GM21786 (cell line): ENCODE measurements around the gene NR2F1-AS1.
"Not testable (repeated sequence)": the region's sequence is repeated elsewhere in the genome, so short reads cannot be mapped to it uniquely, and the experiment has no call there.

Source experiments
- ATAC-seq: cut with Tn5 transposase; IDR thresholded peaks from one replicate; pipeline ENCODE4 v1.9.1; 2021; ENCODE audit not compliant: unreplicated experiment

The NR2F1-AS1 gene

DNA sequence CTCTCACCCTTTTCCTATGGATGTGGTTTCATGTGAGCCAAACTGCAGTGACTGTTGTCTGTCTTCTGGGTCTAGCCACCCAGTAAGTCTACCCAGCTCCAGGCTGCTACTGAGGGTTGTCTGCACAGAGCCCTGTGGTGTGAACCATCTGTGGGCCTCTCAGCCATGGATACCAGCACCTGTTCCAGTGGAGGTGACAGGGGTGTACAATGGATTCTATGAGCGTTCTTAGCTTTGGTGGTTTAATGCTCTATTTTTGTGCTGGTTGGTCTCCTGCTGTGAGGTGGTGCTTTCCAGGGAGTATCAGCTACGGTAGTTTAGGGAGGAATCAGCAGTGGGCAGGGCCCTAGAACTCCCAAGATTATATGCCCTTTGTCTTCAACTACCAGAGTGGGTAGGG is 186.7 kb downstream of the NR2F1-AS1 start:
- no peak for ATAC-seq

- ATAC-seq: not testable (repeated sequence)
These were observed 189.8 kb downstream of the NR2F1-AS1 start for GRCh38 chr5:93391169-93391568.

DNA sequence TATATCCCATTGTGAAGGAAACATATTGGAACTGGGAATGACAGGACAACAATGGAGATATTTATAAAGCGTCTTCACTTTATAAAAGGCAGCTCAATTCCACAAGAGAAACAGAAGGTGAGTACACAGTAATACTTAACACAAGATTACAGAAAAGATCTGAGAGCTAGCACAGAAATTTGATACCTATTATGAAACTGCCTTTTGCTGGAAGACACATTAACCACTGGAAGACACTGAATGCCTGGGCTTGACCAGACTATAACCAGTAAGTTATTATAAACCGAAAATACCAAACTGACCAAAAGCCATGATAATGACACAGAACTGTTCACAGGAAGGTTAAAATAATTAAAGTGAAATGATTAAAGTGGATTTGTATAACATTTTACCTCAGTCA is 195.4 kb downstream of the NR2F1-AS1 start:
- ATAC-seq: no peak

- ATAC-seq: no peak
These were observed 196.0 kb downstream of the NR2F1-AS1 start for GRCh38 chr5:93384995-93385394.

DNA sequence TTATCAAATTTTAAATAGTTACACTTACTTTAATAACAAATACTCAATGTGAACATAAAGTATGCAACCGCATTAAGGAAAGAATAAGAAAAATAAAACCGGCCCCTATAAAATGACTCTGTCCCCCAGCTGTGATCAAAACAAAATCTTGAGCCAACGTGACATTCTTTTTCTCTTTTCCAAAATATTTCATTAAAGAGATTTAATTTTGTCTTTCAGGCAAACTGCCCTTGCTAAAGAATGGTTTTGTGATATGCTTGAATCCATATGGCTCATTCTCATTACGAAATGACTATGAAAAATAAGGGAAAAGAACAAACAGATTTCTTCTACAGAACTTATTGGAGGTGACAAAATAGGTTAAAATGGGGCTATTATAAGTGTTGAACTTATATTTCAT is 197.0 kb downstream of the NR2F1-AS1 start:
- no peak for ATAC-seq

DNA sequence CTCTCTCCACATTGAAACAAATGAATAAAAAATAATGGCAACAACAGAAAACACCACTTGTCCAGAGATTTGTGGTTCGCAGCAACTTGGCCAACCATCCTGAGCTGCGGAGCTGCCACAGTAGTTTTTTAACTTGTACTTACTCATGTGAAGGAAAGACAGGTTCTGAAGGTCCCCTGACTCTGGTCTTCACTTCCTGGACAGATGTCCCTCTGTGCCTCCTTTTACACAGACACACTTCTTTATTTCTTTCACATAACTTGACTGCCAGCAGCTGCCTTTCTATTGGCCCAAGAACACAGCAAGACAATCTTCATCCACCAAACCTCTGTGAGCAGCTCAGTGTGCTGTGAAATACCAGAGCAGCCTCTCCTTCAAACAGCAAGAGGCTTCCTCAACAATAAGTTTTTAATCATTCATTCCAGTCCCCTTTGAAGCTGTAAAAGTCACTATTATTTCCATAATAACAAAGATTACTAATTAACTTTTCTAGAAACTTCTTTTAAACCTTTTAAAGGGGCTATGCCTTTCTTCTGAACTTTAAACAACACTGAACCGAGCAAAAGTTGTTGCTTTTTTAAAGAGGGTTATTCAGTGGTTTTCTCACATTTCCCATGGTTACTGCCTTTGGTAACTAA is 198.7 kb downstream of the NR2F1-AS1 start:
- ATAC-seq: peak; percentile 42

GRCh38 chr5:93381057-93381456 is 200.0 kb downstream of the NR2F1-AS1 start:
- ATAC-seq: no peak

DNA sequence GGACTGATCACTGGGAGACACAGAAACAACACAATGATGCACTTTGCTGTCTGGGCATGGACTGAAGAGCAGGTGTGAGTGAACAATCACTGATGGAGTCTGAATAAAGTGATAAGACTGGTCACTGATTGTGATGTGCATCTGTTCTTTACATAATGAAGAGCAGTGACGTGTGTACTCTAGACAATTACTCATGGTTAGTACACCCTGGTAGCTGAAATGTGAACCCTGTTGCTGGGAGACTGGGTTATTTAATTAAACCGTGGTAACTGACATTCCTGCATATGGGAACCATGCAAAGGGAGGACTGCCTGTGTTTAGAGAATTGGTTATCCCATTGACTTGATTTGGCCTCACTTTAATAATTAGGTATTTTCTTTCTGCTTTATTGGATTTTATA is 202.9 kb downstream of the NR2F1-AS1 start:
- ATAC-seq: no peak

DNA sequence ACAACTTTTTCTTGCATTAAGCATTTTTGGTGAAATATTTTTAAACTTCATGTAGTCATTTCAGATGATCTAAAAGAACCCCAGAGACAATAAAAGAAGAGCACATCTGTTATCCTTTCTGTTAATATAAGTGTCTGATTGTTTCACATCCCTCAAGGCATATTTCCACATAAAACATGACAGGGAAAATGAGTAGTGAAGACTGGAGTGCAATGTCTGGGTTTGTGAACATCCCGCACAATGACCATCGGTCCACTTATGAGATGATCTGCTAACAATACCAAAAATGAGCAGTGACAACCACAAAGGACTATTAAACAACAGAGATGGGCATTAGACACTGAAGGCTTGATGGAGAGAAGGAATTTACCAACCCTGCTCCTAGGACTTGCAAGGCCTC is 209.1 kb downstream of the NR2F1-AS1 start:
- no peak for ATAC-seq

DNA sequence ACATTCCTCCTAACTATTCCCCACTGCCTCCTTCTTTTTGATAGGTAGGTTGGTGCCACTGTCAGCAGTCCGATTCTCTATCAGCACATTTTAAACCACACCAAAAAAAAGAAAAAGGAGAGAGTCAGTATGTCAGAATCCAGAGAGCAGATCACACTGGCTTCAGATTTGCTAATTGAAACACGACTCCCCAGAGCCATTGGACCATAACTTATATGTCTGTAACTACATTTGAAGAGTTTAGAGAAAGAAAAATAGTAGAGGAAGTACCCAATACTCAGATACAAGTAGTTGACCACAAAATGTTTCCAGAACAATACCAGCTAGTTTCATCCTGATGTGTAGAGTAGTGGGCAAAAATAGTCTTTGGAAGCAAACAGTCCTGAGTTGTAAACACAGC is 216.6 kb downstream of the NR2F1-AS1 start:
- ATAC-seq: no peak

- no peak for ATAC-seq
These were observed 220.5 kb downstream of the NR2F1-AS1 start for GRCh38 chr5:93360436-93361088.

DNA sequence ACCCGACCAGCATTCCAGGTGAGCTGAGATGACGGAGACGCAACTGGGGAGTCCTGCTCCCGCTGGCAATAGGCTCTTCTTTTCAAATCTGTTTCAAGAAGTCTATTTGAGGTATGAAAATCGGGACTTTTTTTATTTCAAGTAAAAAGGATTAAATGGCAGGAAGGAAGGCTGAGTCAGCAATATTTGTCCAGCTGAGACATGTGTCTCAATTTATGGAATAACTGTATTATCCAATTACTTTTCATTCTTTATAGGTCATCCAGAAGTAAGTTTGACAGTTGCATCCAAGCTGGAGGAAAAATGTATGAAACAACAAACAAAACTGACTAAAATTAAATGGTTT is 221.1 kb downstream of the NR2F1-AS1 start:
- ATAC-seq: no peak
